Liver (tissue), 3 donors: Measurements from ENCODE around the gene CARD11.

Experiments
- EGR1 ChIP-seq, 2 donors: IDR thresholded peaks; 2 replicates each; pipeline ENCODE4 v1.6.1; 2016 to 2018; ENCODE audit warnings: antibody characterized with exemption in 2 of 2, low read depth in 2 of 2
- HNF4A ChIP-seq, 2 donors: conservative IDR thresholded peaks; 2 replicates each; pipeline ENCODE4 v1.6.1; 2016; ENCODE audit warnings: antibody characterized with exemption in 2 of 2, mild to moderate bottlenecking in 2 of 2
- NR2F2 ChIP-seq: IDR thresholded peaks from 2 replicates; pipeline ENCODE4 v1.6.1; 2016; ENCODE audit warnings: antibody characterized with exemption
- RAD21 ChIP-seq, 2 donors: IDR thresholded peaks; 2 replicates each; pipeline ENCODE4 v1.6.1; 2016; ENCODE audit warnings: antibody characterized with exemption in 2 of 2, mild to moderate bottlenecking in 2 of 2
- SP1 ChIP-seq: IDR thresholded peaks from 2 replicates; pipeline ENCODE4 v1.6.1; 2018; ENCODE audit warnings: antibody characterized with exemption, mild to moderate bottlenecking
- TAF1 ChIP-seq: conservative IDR thresholded peaks from 2 replicates; pipeline ENCODE4 v1.6.1; 2016; ENCODE audit warnings: antibody characterized with exemption, mild to moderate bottlenecking
- YY1 ChIP-seq: IDR thresholded peaks from 2 replicates; pipeline ENCODE4 v1.6.1; 2016; ENCODE audit warnings: antibody characterized with exemption, mild to moderate bottlenecking
- TF ChIP-seq, protein P1 (sequence below): fragments of 150-350 bp; IDR thresholded peaks from 2 replicates; pipeline ENCODE4 v1.5.1; 2017; ENCODE audit warnings: improper control_type of control experiment, low read depth, low read length; ENCODE audit not compliant: missing input control
- TF ChIP-seq, protein P2 (sequence below): IDR thresholded peaks from 2 replicates; pipeline ENCODE4 v1.6.1; 2016; ENCODE audit warnings: antibody characterized with exemption, mild to moderate bottlenecking
- TF ChIP-seq, protein P3 (sequence below): IDR thresholded peaks from 2 replicates; pipeline ENCODE4 v1.6.1; 2016; ENCODE audit warnings: antibody characterized with exemption
- TF ChIP-seq, protein P4 (sequence below): IDR thresholded peaks from 2 replicates; pipeline ENCODE4 v1.6.1; 2016; ENCODE audit warnings: antibody characterized with exemption
- donor health status: healthy.
- donor health status: healthy.

DNA sequence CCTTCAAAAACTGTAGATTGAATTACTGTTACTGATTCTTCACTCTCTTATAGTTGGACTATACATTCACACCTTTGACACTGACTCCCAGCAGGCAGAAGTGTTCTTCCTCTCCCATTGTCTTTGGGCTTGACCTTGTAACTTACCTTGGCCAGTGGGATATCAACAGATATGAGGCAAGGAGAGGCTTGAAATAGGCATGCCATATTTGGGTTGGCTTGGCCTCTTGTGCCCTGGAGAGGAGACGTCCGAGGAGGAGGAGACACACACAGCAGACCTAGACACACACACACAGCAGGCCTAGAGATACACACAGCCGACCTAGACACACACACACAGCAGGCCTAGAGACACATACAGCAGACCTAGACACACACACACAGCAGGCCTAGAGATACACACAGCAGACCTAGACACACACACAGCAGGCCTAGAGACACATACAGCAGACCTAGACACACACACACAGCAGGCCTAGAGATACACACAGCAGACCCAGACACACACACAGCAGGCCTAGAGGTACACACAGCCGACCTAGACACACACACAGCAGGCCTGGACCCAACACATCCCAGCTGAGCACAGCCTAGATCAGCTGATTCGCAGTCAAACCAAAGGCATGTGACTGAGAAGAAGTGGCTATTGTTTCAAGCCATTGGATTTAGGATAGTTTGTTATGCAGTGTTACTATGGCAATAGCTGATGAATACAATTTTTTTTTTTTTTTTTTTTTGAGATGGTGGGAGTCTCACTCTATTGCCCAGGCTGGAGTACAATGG is 187.1 kb downstream of the CARD11 start:
- TF ChIP-seq, protein P1, sequence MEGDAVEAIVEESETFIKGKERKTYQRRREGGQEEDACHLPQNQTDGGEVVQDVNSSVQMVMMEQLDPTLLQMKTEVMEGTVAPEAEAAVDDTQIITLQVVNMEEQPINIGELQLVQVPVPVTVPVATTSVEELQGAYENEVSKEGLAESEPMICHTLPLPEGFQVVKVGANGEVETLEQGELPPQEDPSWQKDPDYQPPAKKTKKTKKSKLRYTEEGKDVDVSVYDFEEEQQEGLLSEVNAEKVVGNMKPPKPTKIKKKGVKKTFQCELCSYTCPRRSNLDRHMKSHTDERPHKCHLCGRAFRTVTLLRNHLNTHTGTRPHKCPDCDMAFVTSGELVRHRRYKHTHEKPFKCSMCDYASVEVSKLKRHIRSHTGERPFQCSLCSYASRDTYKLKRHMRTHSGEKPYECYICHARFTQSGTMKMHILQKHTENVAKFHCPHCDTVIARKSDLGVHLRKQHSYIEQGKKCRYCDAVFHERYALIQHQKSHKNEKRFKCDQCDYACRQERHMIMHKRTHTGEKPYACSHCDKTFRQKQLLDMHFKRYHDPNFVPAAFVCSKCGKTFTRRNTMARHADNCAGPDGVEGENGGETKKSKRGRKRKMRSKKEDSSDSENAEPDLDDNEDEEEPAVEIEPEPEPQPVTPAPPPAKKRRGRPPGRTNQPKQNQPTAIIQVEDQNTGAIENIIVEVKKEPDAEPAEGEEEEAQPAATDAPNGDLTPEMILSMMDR = no peak
- TF ChIP-seq SP1 (no peak), YY1 (no peak), HNF4A (conservative IDR thresholded peaks at IDR 0.05) (no peak), RAD21 (IDR thresholded peaks at IDR 0.05) (no peak), EGR1 (IDR thresholded peaks at IDR 0.05; ENCODE audit: low read depth in 2 of 2) (no peak), NR2F2 (no peak), TAF1 (no peak)
- TF ChIP-seq, protein P2, sequence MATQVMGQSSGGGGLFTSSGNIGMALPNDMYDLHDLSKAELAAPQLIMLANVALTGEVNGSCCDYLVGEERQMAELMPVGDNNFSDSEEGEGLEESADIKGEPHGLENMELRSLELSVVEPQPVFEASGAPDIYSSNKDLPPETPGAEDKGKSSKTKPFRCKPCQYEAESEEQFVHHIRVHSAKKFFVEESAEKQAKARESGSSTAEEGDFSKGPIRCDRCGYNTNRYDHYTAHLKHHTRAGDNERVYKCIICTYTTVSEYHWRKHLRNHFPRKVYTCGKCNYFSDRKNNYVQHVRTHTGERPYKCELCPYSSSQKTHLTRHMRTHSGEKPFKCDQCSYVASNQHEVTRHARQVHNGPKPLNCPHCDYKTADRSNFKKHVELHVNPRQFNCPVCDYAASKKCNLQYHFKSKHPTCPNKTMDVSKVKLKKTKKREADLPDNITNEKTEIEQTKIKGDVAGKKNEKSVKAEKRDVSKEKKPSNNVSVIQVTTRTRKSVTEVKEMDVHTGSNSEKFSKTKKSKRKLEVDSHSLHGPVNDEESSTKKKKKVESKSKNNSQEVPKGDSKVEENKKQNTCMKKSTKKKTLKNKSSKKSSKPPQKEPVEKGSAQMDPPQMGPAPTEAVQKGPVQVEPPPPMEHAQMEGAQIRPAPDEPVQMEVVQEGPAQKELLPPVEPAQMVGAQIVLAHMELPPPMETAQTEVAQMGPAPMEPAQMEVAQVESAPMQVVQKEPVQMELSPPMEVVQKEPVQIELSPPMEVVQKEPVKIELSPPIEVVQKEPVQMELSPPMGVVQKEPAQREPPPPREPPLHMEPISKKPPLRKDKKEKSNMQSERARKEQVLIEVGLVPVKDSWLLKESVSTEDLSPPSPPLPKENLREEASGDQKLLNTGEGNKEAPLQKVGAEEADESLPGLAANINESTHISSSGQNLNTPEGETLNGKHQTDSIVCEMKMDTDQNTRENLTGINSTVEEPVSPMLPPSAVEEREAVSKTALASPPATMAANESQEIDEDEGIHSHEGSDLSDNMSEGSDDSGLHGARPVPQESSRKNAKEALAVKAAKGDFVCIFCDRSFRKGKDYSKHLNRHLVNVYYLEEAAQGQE = no peak
- TF ChIP-seq, protein P3, sequence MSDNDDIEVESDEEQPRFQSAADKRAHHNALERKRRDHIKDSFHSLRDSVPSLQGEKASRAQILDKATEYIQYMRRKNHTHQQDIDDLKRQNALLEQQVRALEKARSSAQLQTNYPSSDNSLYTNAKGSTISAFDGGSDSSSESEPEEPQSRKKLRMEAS = no peak
- TF ChIP-seq, protein P4, sequence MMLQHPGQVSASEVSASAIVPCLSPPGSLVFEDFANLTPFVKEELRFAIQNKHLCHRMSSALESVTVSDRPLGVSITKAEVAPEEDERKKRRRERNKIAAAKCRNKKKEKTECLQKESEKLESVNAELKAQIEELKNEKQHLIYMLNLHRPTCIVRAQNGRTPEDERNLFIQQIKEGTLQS = no peak
